ENCODE results near the gene LIMCH1.

Gene LIMCH1

GRCh38 chr4:41602113-41602512 lies 64.2 kb downstream of the LIMCH1 start:
- H3K27ac Mint-ChIP-seq (ENCODE audit: low read depth) = no peak overlapping the region
- peaks cover 6% of the 10 kb centered on the region for H3K9me3 Mint-ChIP-seq
- no peak for DNase-seq (ENCODE audit: low spot score in 2 of 2)
- no peak for ATAC-seq (replicated peaks; ENCODE audit: extremely low read depth, poor library complexity, severe bottlenecking)
- H3K36me3 Mint-ChIP-seq (ENCODE audit: insufficient read depth) = no peaks in the 10 kb centered on the region
- no peaks in the 10 kb centered on the region for H3K4me1 Mint-ChIP-seq
- H3K27me3 Mint-ChIP-seq = peaks cover 17% of the 10 kb centered on the region
- no peak overlapping the region for H3K4me3 Mint-ChIP-seq

DNA sequence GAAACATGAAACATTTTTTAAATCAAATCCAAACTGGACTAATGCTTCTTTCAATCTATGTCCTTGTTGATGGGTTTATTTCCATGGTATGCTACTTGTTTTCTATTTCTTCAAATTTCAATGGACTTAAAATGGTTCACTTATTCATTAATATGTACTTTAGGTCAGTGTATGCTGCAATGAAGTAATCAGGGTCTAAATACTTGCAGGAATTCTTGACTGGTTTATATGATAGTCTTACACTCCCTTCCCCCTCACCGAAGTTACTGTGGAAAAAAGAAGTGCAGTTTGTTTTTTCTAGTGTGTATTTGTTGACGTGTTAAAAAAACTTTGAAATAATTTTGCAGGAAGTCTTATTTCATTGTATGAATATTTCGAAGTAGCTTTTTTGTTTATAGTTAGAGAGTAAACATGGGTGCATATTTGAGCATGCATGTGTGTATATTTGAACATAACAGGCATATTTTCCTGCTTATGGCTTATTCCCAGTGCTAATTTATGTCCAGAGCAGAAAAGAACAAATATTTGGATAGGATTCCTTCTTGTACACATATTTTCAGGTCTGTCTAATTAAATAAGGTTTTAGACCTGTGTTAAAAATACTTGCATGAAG lies 65.0 kb downstream of the LIMCH1 start:
- no peak for DNase-seq (ENCODE audit: low spot score in 2 of 2)
- no peaks in the 10 kb centered on the region for H3K36me3 Mint-ChIP-seq (ENCODE audit: insufficient read depth)
- H3K27ac Mint-ChIP-seq (ENCODE audit: low read depth) = no peak overlapping the region
- no peak for ATAC-seq (replicated peaks; ENCODE audit: extremely low read depth, poor library complexity, severe bottlenecking)
- H3K9me3 Mint-ChIP-seq = peaks cover 6% of the 10 kb centered on the region
- H3K4me3 Mint-ChIP-seq = no peak overlapping the region
- no peaks in the 10 kb centered on the region for H3K4me1 Mint-ChIP-seq
- peaks cover 17% of the 10 kb centered on the region for H3K27me3 Mint-ChIP-seq

GRCh38 chr4:41609851-41610250 lies 71.9 kb downstream of the LIMCH1 start:
- H3K27me3 Mint-ChIP-seq = no peaks in the 10 kb centered on the region
- no peaks in the 10 kb centered on the region for H3K36me3 Mint-ChIP-seq (ENCODE audit: insufficient read depth)
- no peaks in the 10 kb centered on the region for H3K9me3 Mint-ChIP-seq
- H3K27ac Mint-ChIP-seq (ENCODE audit: low read depth) = no peak overlapping the region
- DNase-seq (ENCODE audit: low spot score in 2 of 2) (no peak), ATAC-seq (replicated peaks; ENCODE audit: extremely low read depth, poor library complexity, severe bottlenecking) (no peak)
- no peaks in the 10 kb centered on the region for H3K4me1 Mint-ChIP-seq
- H3K4me3 Mint-ChIP-seq = no peak overlapping the region

- no peak overlapping the region for H3K4me3 Mint-ChIP-seq
- no peaks in the 10 kb centered on the region for H3K9me3 Mint-ChIP-seq
- no peak for ATAC-seq (replicated peaks; ENCODE audit: extremely low read depth, poor library complexity, severe bottlenecking)
- H3K36me3 Mint-ChIP-seq (ENCODE audit: insufficient read depth) = no peaks in the 10 kb centered on the region
- no peaks in the 10 kb centered on the region for H3K4me1 Mint-ChIP-seq
- no peaks in the 10 kb centered on the region for H3K27me3 Mint-ChIP-seq
- DNase-seq (ENCODE audit: low spot score in 2 of 2) = no peak
- no peak overlapping the region for H3K27ac Mint-ChIP-seq (ENCODE audit: low read depth)
These were observed 72.5 kb downstream of the LIMCH1 start for GRCh38 chr4:41610474-41610873.

DNA sequence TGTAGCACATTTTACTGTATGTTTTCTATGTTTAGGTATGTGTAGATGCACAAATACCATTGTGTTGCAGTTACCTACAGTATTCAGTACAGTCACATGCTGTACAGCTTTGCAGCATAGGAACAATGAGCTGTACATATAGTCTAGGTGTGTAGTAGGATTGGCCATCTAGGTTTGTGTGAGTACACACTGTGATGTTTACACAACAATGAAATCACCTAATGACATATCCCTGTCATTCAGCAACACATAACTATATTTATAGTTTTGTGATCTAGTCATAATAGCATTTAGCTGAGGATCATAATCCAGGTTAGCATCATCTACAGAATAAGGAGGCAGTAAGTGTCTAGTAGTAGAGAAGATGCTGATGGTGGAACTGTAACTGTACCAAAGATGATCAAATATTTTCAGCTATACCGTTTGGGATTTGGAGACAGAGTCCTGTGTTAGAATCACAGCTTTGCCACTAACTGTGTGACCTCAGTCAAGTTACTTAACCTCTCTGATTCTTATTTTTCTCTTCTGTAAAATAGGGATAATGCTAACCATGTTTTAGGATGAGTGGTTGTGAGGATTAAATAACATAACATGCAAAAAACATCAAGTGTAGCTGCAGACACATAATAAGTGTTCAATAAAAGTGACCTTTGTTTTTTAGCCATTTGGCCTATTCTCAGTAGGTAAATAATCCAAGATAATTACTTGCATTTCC lies 73.3 kb downstream of the LIMCH1 start:
- H3K4me3 Mint-ChIP-seq = no peak overlapping the region
- ATAC-seq (replicated peaks; ENCODE audit: extremely low read depth, poor library complexity, severe bottlenecking) = no peak
- DNase-seq (ENCODE audit: low spot score in 2 of 2) = no peak
- H3K4me1 Mint-ChIP-seq = no peaks in the 10 kb centered on the region
- H3K27me3 Mint-ChIP-seq = no peaks in the 10 kb centered on the region
- no peaks in the 10 kb centered on the region for H3K9me3 Mint-ChIP-seq
- no peak overlapping the region for H3K27ac Mint-ChIP-seq (ENCODE audit: low read depth)
- H3K36me3 Mint-ChIP-seq (ENCODE audit: insufficient read depth) = no peaks in the 10 kb centered on the region

DNA sequence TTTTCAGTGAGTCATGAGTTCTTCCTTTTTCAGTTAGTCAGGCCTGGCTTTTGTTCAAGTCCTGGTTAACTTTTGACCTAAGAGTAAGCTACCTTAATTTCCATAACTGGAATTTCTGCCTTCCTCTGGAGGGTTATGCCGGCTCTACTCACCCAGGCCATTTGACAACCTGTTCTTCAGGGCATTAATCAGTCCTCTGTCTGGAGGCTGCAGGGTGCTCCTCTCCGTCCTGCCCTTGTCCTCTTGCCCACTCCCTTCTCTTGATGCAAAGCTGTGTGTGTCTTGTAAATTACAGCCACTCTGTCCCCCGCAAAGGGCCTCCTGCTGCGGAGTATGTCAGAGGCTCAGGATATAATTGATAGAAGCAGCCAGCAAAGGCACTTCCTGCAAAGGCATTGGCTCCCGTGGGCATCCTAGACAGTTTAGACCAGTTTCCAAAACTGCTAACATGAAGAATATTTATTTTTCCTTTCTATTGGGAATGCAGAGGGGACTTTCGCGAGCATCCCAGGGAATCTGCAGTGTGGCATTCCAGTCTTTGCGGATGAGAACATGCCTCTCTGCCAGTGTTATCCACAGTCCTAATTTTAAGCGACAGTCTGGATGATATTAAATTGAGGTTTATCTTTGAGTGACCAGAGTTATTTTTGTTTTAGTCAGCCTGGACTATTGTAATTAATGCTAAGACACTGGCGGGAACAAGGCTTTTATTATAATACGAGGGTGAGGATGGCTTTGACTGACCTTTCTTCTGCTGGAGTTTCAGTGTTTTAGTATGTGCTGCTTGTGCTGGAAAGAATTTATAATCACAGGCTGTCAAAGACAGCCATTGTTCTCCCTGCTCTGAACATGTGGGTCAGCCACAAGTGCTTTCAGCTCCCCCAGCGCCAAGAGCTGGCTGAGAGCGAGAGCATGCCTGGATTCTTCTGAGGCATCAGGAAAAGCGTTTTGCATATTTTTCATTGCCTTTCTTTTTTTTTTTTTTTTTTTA lies 74.2 kb downstream of the LIMCH1 start:
- no peaks in the 10 kb centered on the region for H3K27me3 Mint-ChIP-seq
- no peak overlapping the region for H3K4me3 Mint-ChIP-seq
- H3K4me1 Mint-ChIP-seq = no peaks in the 10 kb centered on the region
- no peak for ATAC-seq (replicated peaks; ENCODE audit: extremely low read depth, poor library complexity, severe bottlenecking)
- H3K9me3 Mint-ChIP-seq = no peaks in the 10 kb centered on the region
- DNase-seq (ENCODE audit: low spot score in 2 of 2) = no peak
- no peak overlapping the region for H3K27ac Mint-ChIP-seq (ENCODE audit: low read depth)
- H3K36me3 Mint-ChIP-seq (ENCODE audit: insufficient read depth) = no peaks in the 10 kb centered on the region

DNA sequence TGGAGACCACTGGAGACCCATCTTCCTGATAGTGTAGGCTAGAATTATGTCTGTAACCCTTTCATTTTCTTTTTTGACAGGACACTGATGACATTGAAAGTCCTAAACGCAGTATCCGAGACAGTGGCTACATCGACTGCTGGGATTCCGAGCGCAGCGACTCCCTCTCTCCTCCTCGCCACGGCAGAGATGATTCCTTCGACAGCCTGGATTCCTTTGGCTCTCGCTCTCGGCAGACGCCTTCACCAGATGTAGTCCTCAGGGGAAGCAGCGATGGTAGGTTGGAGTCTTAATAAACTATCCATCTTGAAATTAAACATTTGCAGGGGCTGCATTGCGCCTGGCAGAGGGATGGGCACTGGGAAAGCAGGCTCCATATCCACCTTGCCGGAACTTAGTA lies 75.4 kb downstream of the LIMCH1 start:
- DNase-seq (ENCODE audit: low spot score in 2 of 2) (no peak), ATAC-seq (replicated peaks; ENCODE audit: extremely low read depth, poor library complexity, severe bottlenecking) (no peak)
- Mint-ChIP-seq H3K36me3 (ENCODE audit: insufficient read depth) (no peaks in the 10 kb centered on the region), H3K27me3 (no peaks in the 10 kb centered on the region), H3K27ac (ENCODE audit: low read depth) (no peak overlapping the region), H3K4me3 (no peak overlapping the region), H3K9me3 (no peaks in the 10 kb centered on the region), H3K4me1 (no peaks in the 10 kb centered on the region)

- DNase-seq (ENCODE audit: low spot score in 2 of 2) (no peak), ATAC-seq (replicated peaks; ENCODE audit: extremely low read depth, poor library complexity, severe bottlenecking) (no peak)
- H3K27me3 Mint-ChIP-seq = no peaks in the 10 kb centered on the region
- no peak overlapping the region for H3K27ac Mint-ChIP-seq (ENCODE audit: low read depth)
- no peak overlapping the region for H3K4me3 Mint-ChIP-seq
- H3K9me3 Mint-ChIP-seq = no peaks in the 10 kb centered on the region
- no peaks in the 10 kb centered on the region for H3K4me1 Mint-ChIP-seq
- no peaks in the 10 kb centered on the region for H3K36me3 Mint-ChIP-seq (ENCODE audit: insufficient read depth)
These were observed 75.9 kb downstream of the LIMCH1 start for GRCh38 chr4:41613821-41614220.

DNA sequence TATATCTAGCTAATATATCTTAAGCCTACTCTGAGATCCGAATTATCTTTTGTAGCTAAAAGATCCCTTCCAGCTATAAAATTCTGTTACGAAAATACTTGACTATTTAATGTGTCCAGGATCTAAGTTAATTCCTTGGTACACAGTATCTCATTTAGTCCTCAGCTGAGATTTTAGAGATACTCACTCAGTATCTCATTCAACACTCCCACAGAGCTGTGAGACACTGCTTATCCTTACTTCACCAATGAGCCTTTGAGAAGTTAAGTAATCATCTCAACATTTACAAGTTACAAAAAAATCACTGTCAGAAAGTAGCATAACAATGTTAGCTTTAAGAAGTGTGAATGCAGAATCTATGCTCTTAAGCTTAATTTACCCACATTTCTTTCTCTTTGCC lies 76.6 kb downstream of the LIMCH1 start:
- Mint-ChIP-seq H3K9me3 (no peaks in the 10 kb centered on the region), H3K27ac (ENCODE audit: low read depth) (no peak overlapping the region), H3K4me3 (no peak overlapping the region), H3K36me3 (ENCODE audit: insufficient read depth) (no peaks in the 10 kb centered on the region), H3K27me3 (no peaks in the 10 kb centered on the region), H3K4me1 (no peaks in the 10 kb centered on the region)
- ATAC-seq (replicated peaks; ENCODE audit: extremely low read depth, poor library complexity, severe bottlenecking) (no peak), DNase-seq (ENCODE audit: low spot score in 2 of 2) (no peak)

DNA sequence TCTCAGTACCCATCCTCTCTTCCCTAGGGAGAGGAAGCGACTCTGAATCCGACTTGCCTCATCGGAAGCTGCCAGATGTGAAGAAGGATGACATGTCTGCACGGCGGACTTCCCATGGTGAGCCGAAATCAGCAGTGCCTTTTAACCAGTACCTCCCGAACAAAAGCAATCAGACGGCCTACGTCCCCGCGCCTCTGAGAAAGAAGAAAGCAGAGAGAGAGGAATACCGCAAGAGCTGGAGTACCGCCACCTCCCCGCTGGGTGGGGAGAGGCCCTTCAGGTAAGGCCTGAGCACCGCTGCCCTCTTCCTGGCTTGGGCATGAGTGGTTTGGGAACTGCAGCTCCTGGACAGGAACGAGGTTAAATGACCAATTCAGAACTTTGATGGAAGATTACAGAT lies 81.2 kb downstream of the LIMCH1 start:
- Mint-ChIP-seq H3K36me3 (ENCODE audit: insufficient read depth) (no peaks in the 10 kb centered on the region), H3K27ac (ENCODE audit: low read depth) (no peak overlapping the region), H3K4me1 (no peaks in the 10 kb centered on the region), H3K9me3 (no peaks in the 10 kb centered on the region), H3K4me3 (no peak overlapping the region), H3K27me3 (no peaks in the 10 kb centered on the region)
- ATAC-seq (replicated peaks; ENCODE audit: extremely low read depth, poor library complexity, severe bottlenecking) (no peak), DNase-seq (ENCODE audit: low spot score in 2 of 2) (no peak)

- Mint-ChIP-seq H3K4me3 (no peak overlapping the region), H3K27me3 (no peaks in the 10 kb centered on the region), H3K4me1 (no peaks in the 10 kb centered on the region), H3K36me3 (ENCODE audit: insufficient read depth) (no peaks in the 10 kb centered on the region), H3K27ac (ENCODE audit: low read depth) (no peak overlapping the region), H3K9me3 (no peaks in the 10 kb centered on the region)
- DNase-seq (ENCODE audit: low spot score in 2 of 2) = no peak
- no peak for ATAC-seq (replicated peaks; ENCODE audit: extremely low read depth, poor library complexity, severe bottlenecking)
These were observed 82.8 kb downstream of the LIMCH1 start for GRCh38 chr4:41620594-41621256.

GRCh38 chr4:41622787-41623186 lies 84.8 kb downstream of the LIMCH1 start:
- Mint-ChIP-seq H3K27ac (ENCODE audit: low read depth) (no peak overlapping the region), H3K4me1 (no peaks in the 10 kb centered on the region), H3K9me3 (no peaks in the 10 kb centered on the region), H3K36me3 (ENCODE audit: insufficient read depth) (no peaks in the 10 kb centered on the region), H3K4me3 (no peak overlapping the region), H3K27me3 (no peaks in the 10 kb centered on the region)
- no peak for ATAC-seq (replicated peaks; ENCODE audit: extremely low read depth, poor library complexity, severe bottlenecking)
- DNase-seq (ENCODE audit: low spot score in 2 of 2) = no peak

Data from central memory CD8-positive, alpha-beta T cell (primary cell).